Hepatic stellate cell (primary cell): ENCODE results near the gene JTB.
"Not testable (repeated sequence)": the region's sequence is repeated elsewhere in the genome, so short reads cannot be mapped to it uniquely, and the experiment has no call there.

ENCODE experiments used
- DNase-seq: peaks from one replicate; pipeline ENCODE4 v3.0.0; 2011; ENCODE audit warnings: low spot score

JTB gene

GRCh38 chr1:153977250-153978240 lies at the start of gene JTB:
JTB (minus strand) TSS chr1:153977674; CDS start chr1:153977252, 422 bp downstream.
- DNase-seq: peak; percentile 86

- DNase-seq: no peak
Measured at GRCh38 chr1:154019940-154020339, 42.5 kb upstream of the JTB start.

- no peak for DNase-seq
Measured at GRCh38 chr1:154019269-154019668, 41.8 kb upstream of the JTB start.

GRCh38 chr1:154014154-154014907 lies 36.9 kb upstream of the JTB start:
- DNase-seq: peak; percentile 32

- not testable (repeated sequence) for DNase-seq
Measured at GRCh38 chr1:154012543-154012942, 35.1 kb upstream of the JTB start.

- no peak for DNase-seq
Measured at GRCh38 chr1:154012129-154012528, 34.7 kb upstream of the JTB start.

GRCh38 chr1:154006136-154006535 lies 28.7 kb upstream of the JTB start:
- DNase-seq: peak; percentile 74

GRCh38 chr1:154000420-154000819 lies 22.9 kb upstream of the JTB start:
- DNase-seq: no peak

GRCh38 chr1:153996882-153997281 lies 19.4 kb upstream of the JTB start:
- DNase-seq: not testable (repeated sequence)

- DNase-seq: no peak
Measured at GRCh38 chr1:153995640-153996039, 18.2 kb upstream of the JTB start.

- DNase-seq: no peak
Measured at GRCh38 chr1:153995202-153995601, 17.7 kb upstream of the JTB start.

- no peak for DNase-seq
Measured at GRCh38 chr1:153991806-153992205, 14.3 kb upstream of the JTB start.

- DNase-seq: no peak
Measured at GRCh38 chr1:153991151-153991630, 13.7 kb upstream of the JTB start.

- peak; percentile 96 for DNase-seq
Measured at GRCh38 chr1:153990468-153991150, 13.1 kb upstream of the JTB start, which contains the start of gene RPS27. RPS27 (plus strand) TSS chr1:153990762; CDS start chr1:153990797, 35 bp downstream.

GRCh38 chr1:153987621-153988020 lies 10.1 kb upstream of the JTB start:
- DNase-seq: no peak

GRCh38 chr1:153985941-153986761 lies 8.7 kb upstream of the JTB start, which contains the start of gene RAB13:
RAB13 (minus strand) TSS chr1:153986339; CDS start chr1:153986236, 103 bp downstream.
- peak; percentile 91 for DNase-seq

GRCh38 chr1:153985341-153985912 lies 8.0 kb upstream of the JTB start:
- DNase-seq: peak; percentile 53

- no peak for DNase-seq
Measured at GRCh38 chr1:153984123-153984894, 6.8 kb upstream of the JTB start.

- DNase-seq: not testable (repeated sequence)
Measured at GRCh38 chr1:153981735-153982134, 4.3 kb upstream of the JTB start.

GRCh38 chr1:153979091-153979490 lies 1.6 kb upstream of the JTB start:
- not testable (repeated sequence) for DNase-seq
